Neutrophil (primary cell): ENCODE data around the gene MRPS12.
A peak's percentile ranks its signal among the peaks of the same experiment; 100 is the strongest.

Experiments
- H3K27ac ChIP-seq: fragments of 200-600 bp; sonication (generic); 2 replicates; pipeline ENCODE4 v1.5.1; 2016; ENCODE audit warnings: mild to moderate bottlenecking, moderate library complexity
- H3K27me3 ChIP-seq: fragments of 200-600 bp; sonication (generic); 2 replicates; pipeline ENCODE4 v1.6.0; 2016; ENCODE audit warnings: mild to moderate bottlenecking
- H3K36me3 ChIP-seq: fragments of 200-600 bp; sonication (generic); 2 replicates; pipeline ENCODE4 v1.5.1; 2017
- H3K4me1 ChIP-seq, 2 experiments: fragments of 200-600 bp in 1 of 2; sonication (generic) in 1 of 2; 1 replicate in 1 of 2; 2 replicates in 1 of 2; pipeline versions ENCODE4 v1.5.1 to v1.6.1; 2013 to 2016; ENCODE audit warnings: low read depth in 1 of 2, low read length in 1 of 2, mild to moderate bottlenecking in 1 of 2, moderate library complexity in 1 of 2; ENCODE audit not compliant: control insufficient read depth in 1 of 2, insufficient read depth in 1 of 2
- H3K4me3 ChIP-seq, 2 experiments: fragments of 200-600 bp in 1 of 2; sonication (generic) in 1 of 2; 1 replicate in 1 of 2; 2 replicates in 1 of 2; pipeline ENCODE4 v1.5.1; 2013 to 2016; ENCODE audit warnings: low read depth in 1 of 2, low read length in 1 of 2, mild to moderate bottlenecking in 1 of 2, moderate library complexity in 1 of 2
- H3K9me3 ChIP-seq: fragments of 200-600 bp; sonication (generic); 2 replicates; pipeline ENCODE4 v1.5.1; 2016
- TF ChIP-seq, protein P1 (sequence below): fragments of 200-600 bp; sonication (generic); IDR thresholded peaks from 2 replicates; pipeline ENCODE4 v1.5.1; 2016; ENCODE audit warnings: antibody characterized with exemption

Gene MRPS12

DNA sequence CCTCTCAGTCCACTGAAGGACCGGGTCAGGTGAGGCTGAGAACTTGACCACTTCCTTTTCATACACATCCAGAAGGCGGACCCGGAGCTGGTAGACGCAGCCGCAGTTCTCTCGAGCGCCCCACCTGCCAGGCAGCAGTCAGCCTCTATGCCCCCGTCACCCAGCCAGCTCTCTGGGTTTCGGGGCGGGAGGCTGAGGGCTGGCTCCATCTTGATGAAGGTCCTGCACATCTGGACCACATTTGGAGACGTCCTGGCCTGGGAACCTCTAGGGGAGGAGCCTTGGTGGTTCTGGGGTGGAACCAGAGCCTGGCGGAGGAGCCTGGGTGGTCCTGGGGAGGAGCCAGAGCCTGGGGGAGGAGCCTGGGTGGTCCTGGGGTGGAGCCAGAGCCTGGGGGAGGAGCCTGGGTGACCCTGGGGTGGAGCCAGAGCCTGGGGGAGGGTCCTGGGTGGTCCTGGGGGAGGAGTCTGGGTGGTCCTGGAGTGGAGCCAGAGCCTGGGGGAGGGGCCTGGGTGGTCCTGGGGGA, 14.3 kb downstream of the MRPS12 start:
- TF ChIP-seq, protein P1, sequence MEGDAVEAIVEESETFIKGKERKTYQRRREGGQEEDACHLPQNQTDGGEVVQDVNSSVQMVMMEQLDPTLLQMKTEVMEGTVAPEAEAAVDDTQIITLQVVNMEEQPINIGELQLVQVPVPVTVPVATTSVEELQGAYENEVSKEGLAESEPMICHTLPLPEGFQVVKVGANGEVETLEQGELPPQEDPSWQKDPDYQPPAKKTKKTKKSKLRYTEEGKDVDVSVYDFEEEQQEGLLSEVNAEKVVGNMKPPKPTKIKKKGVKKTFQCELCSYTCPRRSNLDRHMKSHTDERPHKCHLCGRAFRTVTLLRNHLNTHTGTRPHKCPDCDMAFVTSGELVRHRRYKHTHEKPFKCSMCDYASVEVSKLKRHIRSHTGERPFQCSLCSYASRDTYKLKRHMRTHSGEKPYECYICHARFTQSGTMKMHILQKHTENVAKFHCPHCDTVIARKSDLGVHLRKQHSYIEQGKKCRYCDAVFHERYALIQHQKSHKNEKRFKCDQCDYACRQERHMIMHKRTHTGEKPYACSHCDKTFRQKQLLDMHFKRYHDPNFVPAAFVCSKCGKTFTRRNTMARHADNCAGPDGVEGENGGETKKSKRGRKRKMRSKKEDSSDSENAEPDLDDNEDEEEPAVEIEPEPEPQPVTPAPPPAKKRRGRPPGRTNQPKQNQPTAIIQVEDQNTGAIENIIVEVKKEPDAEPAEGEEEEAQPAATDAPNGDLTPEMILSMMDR: no peak
- peaks cover 2 to 4% of the 10 kb centered on the region in 2 experiments for H3K4me1 ChIP-seq
- H3K9me3 ChIP-seq: no peaks in the 10 kb centered on the region
- H3K36me3 ChIP-seq: no peaks in the 10 kb centered on the region
- H3K27ac ChIP-seq: no peak overlapping the region
- H3K4me3 ChIP-seq: no peak overlapping the region
- H3K27me3 ChIP-seq: peaks cover 44% of the 10 kb centered on the region

DNA sequence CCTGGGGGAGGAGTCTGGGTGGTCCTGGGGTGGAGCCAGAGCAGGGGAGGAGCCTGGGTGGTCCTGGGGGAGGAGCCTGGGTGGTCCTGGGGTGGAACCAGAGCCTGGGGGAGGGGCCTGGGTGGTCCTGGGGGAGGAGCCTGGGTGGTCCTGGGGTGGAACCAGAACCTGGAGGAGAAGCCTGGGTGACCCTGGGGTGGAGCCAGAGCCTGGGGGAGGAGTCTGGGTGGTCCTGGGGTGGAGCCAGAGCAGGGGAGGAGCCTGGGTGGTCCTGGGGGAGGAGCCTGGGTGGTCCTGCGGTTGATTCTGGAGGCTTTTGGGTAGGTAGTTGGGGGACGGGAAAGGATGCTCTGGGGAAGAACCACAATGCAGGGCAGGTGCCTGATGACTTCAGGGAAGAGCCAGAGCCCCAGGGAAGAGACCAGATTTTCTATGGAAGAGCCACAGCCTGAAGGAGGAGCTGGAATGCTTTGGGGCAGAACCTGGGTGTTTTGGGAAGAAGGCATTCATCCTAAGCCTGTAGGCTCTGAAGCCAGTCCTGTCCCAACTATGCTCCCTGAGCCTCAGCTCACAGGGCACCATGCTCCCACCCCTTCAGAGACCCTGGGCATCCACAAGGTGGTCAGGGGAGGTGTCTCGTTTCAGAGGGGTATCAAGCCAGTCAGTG, 15.0 kb downstream of the MRPS12 start:
- no peaks in the 10 kb centered on the region for H3K9me3 ChIP-seq
- peaks cover 2 to 6% of the 10 kb centered on the region in 2 experiments for H3K4me1 ChIP-seq
- TF ChIP-seq, protein P1: no peak
- peaks cover 44% of the 10 kb centered on the region for H3K27me3 ChIP-seq
- H3K36me3 ChIP-seq: no peaks in the 10 kb centered on the region
- no peak overlapping the region for H3K4me3 ChIP-seq
- no peak overlapping the region for H3K27ac ChIP-seq

DNA sequence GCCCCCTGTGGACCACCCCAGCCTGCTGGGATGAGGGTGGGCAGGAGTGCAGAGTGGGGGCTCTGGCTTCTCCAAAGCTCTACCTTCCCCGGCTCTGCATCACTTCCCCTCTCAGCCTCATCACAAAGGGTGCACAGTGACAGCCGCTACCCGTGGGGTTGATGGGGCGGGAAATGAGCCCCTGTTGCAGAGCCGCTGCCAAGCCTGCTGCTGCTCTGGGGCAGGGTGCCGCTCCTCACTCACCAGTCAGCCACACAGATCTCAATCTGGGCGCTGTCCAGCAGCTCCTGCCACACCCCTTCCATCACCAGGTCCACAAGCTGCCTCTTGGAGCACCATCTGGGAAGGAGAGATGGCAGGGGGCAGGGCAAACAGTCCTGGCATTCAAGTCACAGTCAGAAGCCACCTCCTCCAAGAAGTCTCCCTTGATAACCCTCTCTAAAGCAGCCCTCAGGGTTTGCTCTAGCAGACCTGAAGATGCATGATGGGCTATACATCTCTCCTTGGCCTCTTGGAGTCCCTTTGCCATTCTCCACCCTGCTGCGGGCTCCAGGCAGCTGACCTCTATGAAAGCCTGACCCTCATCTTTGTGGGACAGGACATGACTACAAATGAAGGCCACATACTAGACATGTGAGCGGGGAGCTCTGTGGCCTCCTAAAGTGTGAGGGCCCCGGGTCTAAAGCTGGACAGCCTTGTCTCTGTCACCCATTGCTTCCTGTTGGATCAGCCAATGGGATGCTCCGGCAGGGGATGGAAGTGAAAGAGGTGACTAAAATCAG, 15.7 kb downstream of the MRPS12 start:
- Histone ChIP-seq H3K27me3 (peaks cover 44% of the 10 kb centered on the region), H3K4me1 (peaks cover 2 to 6% of the 10 kb centered on the region in 2 experiments), H3K36me3 (no peaks in the 10 kb centered on the region), H3K4me3 (no peak overlapping the region), H3K27ac (no peak overlapping the region), H3K9me3 (no peaks in the 10 kb centered on the region)
- TF ChIP-seq, protein P1: no peak

DNA sequence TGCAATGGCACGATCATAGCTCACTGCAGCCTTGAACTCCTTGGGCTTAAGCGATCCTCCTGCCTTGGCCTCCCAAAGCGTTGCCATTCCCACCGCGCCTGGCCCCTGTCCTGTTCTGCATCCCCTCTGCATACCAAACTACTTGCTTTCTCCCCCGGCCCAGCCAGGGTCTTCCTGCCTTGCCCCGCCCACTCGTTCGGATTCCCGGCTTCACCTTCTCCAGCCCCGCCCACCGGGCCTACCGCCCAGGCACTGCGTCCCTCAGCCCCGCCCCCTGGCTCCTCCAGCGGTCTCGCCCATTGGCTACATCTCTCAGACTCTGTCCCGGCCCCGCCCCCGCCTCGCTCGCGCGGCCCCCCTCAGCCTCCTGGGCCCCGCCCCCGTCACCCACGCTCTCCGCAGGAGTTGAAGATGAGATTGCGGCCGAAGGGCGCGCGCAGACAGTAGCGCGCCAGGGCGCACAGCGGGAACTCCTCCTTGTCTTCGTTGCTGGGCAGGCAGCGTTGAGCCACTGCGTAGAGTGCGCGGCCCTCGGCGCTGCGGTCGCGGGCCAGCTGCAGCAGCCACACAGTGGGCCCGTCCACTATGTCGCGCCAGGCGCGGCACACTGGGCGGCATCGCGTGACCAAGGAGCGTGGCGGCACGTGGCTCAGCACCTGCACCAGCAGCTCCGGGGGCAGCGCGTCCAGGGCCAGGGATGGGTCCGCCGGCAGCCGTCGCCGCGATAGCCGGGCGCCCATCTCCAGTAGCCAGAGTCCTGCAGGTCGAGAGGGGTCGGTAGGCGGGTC, 19.0 kb downstream of the MRPS12 start:
- H3K36me3 ChIP-seq: no peaks in the 10 kb centered on the region
- H3K9me3 ChIP-seq: no peaks in the 10 kb centered on the region
- peaks cover 2 to 6% of the 10 kb centered on the region in 2 experiments for H3K4me1 ChIP-seq
- peak overlapping the region in 1 of 2 experiments; percentile 18 for H3K4me3 ChIP-seq
- peaks cover 60% of the 10 kb centered on the region for H3K27me3 ChIP-seq
- H3K27ac ChIP-seq: no peak overlapping the region
- TF ChIP-seq, protein P1: no peak

DNA sequence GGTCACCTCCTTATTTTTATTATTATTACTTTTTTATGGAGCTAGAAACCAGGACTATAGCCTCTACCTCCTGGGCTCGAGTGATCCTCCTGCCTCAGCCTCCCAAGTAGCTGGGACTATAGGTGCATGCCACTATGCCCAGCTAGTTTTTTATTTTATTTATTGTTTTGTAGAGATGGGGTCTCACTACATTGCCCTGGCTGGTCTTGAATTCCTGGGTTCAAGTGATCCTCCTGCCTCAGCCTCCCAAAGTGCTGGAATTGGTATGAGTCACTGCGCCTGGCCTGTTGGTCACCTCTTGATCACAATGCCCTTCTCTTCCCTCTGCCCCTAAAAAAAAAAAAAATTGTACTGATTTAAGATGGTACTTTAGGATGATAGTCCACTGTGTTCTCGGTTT, 20.4 kb downstream of the MRPS12 start:
- H3K4me3 ChIP-seq: no peak overlapping the region

More for the DNA sequence above, 20.4 kb downstream of the MRPS12 start:
- Histone ChIP-seq H3K27ac (no peak overlapping the region), H3K9me3 (no peaks in the 10 kb centered on the region), H3K36me3 (no peaks in the 10 kb centered on the region), H3K4me1 (peaks cover 2 to 6% of the 10 kb centered on the region in 2 experiments), H3K27me3 (peaks cover 60% of the 10 kb centered on the region)
- TF ChIP-seq, protein P1: no peak
